GM20431 (cell line): ENCODE data around the gene PSME3IP1.

Experiments used
- in situ Hi-C: fragments of 300-500 bp; cut with MseI, MboI; formaldehyde crosslinking; loops from one replicate; pipeline ENCODE4 v1.15.0; 2020; ENCODE audit warnings: low sequenced_read_pairs; ENCODE audit not compliant: unreplicated experiment

The PSME3IP1 gene

GRCh38 chr16:57105184-57105583, 80.7 kb downstream of the PSME3IP1 start:
- in situ Hi-C loops: no loop called here

- in situ Hi-C loops: no loop called here
Observed at GRCh38 chr16:57104706-57105105, 81.1 kb downstream of the PSME3IP1 start.

- in situ Hi-C loops: no loop called here
Observed at GRCh38 chr16:57102888-57103851, 82.7 kb downstream of the PSME3IP1 start.
